NCI-H510A (cell line): ENCODE results near the gene HRH1.
"Not testable (repeated sequence)": the region's sequence is repeated elsewhere in the genome, so short reads cannot be mapped to it uniquely, and the experiment has no call there.

Source experiments
- DNase-seq: peaks from one replicate; lab custom pipeline; 2025; lab: John Stamatoyannopoulos, UW

HRH1 gene

DNA sequence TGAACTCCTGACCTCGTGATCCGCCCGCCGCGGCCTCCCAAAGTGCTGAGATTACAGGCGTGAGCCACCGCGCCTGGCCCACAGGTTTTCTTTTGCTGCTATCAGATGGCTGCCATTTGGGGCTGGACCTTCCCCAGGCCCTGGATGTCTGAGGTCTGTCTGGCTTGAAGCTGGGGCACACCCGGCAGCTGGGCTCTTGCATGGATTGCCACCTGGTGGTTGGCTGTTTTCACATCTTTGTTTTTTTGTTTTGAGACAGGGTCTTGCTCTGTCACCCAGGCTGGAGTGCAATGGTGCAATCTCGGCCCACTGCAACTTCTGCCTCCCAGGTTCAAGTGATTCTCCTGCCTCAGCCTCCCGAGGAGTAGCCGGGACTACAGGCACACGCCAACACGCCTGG is 51.6 kb downstream of the HRH1 start:
- not testable (repeated sequence) for DNase-seq

DNA sequence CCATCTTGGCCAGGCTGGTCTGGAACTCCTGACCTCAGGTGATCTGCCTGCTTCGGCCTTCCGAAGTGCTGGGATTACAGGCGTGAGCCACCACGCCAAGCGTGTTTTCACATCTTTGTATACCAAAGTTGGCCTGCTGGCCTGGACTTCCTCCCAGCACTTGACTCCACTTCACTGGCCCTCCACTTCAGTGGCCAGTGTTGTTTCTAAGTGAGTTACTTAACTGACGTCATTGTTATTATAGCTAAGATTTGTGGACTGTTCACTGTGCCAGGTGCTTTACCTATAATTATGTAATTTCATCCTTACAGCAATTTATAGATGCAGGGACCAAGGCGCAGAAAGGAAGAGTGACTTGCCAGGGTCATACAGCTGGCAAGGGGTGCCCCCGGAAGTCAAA is 52.0 kb downstream of the HRH1 start:
- DNase-seq, result no peak

DNA sequence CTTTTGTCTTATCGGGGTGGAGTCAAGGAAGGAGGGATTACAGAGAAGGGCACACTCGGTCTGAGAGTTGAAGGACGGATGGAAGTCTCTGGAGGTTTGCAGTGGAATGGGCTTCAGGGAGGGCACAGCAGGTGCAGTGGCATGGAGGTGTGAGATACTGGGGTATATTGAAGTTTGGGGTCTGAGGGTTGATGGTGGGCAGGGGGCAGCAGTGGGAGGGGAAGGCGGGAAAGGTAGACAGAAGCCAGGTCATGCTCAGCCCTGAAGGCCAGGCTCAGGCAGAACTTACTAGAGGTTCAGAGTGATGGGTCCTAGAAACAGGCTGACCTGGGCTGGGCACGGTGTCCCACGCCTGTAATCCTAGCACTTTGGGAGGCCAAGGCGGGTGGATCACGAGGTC is 52.7 kb downstream of the HRH1 start:
- DNase-seq, result no peak

DNA sequence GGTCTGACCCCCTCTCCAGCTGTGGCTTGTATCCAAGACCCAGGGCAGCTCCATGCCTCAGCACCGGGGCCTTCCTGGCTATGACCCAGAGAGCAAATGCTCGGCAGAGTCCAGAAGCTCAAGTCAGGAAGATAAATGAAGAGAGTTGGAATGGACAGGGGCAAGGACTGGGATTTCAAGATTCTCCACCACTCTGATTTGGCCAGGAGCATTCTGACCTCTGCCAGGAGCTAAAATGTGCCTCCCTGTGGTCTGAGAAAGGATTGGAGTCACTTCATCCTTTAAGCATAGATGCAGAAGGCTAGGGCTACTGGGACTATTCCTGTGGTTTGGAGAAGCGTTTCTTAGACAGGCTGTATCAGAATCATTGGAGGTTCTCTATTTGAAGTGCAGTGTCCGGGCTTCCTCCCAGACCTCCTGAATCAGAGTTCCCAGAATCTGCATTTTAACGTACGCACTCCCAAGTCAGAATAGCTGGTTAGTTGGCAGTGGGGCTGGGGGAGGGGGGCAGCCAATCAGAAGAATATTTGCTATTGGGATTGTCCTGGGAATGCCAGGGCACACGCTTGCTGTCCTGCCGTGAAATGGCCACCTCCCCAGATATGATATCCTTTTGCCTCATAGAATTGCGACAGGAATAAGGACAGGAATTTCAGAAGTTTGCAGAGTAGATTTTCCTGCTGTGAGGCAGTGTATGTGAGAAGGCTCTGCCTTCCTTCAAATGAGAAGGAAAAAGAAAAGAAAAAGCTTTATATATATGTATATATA is 57.4 kb downstream of the HRH1 start:
- no peak for DNase-seq

DNA sequence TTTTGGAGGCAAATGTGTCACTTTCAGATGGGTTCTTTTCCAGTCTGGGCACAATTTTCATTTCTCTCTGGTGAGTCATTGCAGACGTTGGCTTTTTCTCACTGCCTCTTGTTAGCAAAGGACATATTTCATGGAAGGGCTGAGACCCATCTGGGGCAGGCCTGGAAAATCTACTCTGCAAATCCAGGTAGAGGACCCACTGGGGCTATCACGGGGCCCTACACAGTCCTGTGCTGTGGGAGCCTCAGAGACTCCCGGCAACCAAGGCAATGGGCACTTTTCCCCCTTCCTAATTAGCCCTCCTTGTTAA is 58.0 kb downstream of the HRH1 start:
- DNase-seq, result no peak

DNA sequence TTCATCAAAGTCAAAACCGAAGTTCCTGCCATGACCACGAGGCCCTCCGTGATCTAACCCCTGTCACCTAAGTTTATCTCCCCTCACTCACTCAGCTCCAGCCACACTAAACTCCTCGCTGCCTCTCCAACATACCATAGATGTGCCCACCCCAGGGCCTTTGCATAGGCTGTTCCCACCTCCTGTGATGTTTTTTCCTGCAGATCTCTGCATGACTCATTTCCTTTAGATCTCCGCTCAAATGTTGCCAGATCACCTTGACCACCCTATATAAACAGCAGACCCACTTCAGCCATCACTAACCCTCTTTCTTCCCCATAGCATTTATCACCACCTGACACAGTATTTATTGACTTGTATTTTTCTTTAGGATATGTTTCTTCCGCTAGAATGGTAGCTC is 58.5 kb downstream of the HRH1 start:
- DNase-seq, result no peak

DNA sequence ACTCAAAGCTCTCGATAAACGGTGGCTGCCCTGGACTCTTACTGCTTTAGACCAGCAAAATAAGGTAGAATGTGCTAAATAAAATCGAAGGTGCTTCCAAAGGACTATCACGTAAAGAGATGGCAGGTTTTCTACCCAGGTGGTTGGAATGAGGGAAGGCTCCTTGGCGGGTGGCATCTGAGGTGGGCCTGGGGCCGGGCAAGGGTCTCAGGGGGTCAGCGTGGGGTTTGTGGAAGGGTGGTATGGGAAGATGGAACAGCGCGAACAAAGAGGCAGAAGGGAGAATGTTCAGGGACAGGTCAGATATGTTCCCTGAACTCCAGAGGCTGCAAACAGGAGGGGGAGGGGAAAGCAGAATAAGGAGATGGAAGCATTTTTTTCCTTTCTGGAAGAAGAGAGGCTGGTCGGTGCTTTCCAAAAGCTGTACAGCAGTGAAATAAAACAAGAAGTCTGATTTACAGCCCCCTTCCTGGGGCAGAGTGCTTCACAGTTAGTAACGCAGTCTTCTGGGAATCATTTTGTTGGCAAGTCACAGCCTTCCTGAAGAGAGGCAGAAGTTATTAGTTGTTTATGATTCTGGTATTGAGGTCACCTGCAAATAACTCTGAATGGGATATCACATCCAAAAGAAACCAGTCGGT is 59.6 kb downstream of the HRH1 start:
- DNase-seq, result no peak

DNA sequence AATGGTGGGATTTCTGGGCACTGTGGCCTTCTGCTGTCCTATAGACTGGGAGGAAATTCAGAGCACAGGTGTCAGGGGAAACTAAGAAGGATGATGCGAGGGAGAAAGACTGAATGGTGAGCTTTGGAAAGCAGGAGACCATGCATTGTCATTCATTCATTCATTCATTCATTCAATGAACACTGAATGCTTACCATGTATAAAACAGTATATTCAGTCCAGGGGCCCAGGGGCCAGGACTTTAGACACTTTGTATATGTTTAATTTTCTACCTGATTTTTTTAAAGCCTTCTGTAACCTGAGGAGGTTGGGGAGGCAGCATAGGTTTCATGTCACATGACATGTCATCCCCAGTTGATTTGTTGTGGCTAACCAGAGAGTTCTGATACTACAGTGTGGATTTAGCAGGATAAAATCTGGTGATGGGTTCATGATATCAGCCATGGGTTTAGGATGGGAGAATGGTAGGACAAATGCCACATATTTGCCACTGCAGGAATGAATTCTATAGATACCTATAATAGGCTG is 60.2 kb downstream of the HRH1 start:
- DNase-seq, result no peak

DNA sequence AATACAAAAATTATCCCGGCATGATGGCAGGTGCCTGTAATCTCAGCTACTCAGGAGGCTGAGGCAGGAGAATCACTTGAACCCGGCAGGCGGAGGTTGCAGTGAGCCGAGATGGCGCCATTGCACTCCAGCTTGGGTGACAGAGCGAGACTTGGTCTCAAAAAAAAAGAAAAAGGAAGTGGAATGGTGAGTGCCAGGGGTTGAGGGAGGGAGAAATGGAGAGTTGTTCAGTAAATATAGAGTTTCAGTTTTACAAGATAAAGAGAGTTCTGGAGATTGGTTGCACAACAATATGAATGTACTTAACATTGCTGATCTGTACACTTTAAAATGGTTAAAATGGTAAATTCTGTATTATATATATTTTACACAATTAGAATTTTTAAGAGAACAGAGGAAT is 63.1 kb downstream of the HRH1 start:
- DNase-seq, result not testable (repeated sequence)

DNA sequence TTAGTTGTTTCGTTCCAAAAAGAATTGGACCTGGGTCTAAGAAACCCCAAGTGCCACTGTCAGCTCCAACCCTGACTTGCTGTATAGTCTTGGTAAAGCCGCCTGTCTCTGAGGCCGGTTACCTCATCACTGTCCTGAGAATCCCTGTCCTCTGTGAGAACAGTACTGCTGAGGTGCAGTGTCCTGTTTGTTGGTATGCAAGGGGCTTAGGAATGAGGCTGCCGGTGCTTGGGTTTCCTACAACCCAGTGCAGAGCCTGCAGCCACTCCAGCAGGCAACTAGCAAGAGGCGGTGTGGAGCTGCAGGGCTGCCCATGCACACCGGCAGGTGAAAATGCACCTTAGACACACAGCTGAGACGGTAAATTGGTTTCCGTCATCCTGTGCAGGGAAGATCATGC is 65.9 kb downstream of the HRH1 start:
- no peak for DNase-seq

DNA sequence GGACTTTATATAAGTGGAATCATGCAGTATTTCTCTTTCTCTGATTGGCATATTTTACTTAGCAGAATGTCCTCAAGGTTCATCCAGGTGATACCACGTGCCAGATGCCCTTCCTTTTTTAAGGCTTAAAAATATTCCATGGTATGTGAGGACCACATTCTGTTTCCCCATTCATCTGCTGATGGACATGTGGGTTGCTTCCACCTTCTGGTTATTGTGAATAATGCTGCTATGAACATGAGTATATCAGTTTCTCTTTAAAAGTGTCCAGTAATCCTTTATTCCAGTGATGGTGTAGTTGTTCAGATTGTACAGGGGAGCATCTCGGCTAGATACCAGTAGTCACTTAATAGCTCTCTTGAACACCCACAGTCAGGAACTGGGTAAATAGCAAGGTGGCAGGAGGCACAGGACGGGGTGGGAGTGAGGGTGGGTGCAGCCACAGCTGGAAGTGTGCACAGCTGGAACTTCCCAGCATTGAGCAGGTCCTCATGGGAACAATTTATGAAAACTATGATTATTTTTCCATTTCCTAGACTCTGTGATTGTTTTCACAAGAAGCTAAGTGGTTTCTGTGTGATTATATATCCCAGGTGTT is 67.6 kb downstream of the HRH1 start:
- no peak for DNase-seq

DNA sequence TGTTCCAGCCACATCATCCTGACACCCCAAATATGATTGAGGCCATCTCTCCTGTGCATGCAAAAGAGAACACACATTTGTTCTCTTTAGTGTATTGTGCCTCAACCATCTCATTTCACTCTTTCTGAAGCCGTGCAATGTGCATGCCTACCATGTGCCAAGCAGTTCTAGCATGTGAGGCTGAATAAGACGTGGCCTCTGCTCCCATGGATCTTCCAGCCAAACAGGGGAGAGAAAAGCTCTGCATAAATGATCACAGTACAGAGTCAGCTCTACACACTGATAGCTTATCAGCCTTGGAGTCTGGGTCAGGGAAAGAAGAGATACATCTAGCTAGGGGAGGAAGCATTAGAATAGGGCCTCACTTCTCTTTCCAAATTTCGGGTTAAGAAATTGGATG is 69.7 kb downstream of the HRH1 start:
- no peak for DNase-seq

DNA sequence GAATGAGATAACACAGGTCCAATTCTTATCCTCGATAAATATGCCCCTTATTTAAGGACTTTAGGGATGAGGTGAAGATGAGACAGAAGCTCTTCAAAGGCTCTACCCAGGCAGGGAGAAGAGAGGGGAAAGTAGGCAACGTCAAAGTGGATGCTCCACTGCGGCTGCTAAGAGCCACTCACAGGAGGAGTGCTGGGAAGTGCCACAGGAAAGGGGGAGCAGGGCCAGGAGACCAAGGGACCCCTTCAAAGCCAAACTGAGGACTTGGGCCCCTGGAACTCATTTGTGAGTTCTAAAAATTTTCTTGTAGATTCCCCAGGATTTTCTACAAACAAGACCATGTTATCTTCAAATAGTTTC is 70.6 kb downstream of the HRH1 start:
- DNase-seq, result no peak

DNA sequence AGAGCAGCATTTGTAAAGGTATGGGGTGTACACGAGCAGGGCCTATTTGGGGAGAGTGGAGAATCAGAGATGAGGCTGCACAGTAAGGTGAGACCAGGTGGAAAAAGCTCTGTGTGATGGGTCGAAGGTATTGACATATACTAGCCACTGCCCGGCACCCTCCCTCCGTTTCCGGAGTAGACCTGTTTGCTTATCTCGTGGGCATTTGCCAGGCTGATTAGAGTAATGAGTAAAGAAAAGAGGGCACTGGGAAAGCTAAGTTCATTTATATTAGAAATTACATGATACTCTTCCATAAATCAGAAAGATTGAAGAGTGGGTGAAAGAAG is 71.7 kb downstream of the HRH1 start:
- no peak for DNase-seq

DNA sequence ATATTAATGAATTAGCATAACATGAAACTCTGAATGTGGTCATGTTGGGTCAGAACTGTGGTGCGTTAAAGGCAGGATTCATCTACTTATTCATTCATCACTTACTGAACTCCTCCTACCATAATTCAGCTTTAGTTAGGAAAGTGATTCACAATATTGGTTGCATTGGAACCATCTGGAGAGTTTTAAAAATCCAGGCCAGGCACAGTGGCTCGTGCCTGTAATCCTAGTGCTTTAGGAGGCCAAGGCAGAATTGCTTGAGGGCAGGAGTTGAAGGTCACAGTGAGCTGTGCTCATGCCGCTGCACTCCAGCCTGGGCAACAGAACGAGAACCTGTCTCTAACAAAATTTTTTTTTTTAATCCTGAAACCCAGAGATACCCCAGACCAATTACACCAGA is 73.7 kb downstream of the HRH1 start:
- no peak for DNase-seq

DNA sequence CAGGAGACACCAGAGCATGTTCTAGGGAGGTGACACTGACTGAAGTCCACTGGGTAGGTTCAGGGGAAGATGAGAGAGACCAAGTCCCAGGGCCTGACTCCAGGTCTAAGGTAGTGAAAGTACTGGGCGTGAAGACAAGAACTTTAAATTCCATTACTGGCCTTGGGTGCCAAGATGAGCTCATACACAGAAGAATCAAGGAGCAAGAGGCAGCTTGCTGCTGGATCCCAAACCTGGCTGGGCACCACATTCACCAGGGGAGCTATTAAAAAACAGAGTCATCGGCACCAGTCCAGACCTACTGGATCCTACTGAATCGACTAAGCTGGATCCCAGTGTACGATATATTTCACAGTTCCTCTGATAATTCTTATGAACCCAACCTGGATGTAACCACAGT is 75.8 kb downstream of the HRH1 start:
- DNase-seq, result no peak

DNA sequence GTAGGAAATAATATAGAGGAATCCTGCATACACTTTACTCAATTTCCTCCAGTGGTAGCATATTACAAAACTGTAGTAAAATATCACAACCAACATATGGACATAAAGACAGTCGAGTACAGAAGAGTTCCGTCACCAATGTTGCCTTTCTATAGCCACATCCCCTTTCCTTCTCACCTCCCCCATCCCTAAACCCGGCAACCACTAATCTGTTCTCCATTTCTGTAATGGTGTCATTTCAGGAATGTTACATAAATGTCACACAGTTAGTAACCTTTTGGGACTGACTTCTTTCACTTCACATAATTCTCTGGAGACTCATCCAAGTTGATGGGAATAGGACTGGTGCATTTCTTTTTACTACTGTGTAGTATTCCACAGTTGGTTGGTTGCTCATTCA is 76.5 kb downstream of the HRH1 start:
- DNase-seq, result no peak

DNA sequence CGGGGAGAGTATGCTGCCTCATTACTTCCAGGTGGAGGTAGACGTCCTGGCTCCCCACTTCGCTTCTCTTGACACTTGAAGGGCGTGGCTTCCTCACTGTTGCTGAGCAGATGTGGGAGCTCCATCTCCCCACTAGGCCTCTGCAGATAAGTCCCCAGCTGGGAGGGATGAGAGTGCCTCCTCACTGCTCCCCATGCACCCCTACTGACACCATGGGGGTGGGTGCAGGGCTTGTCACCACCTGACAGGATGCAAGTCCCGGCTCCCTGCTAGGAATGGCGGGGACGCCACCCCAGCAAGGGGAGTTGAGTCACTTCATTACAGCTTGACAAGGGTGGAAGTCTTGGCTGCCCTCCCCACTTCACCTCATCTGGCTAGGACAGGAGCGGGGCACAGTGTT is 81.1 kb downstream of the HRH1 start:
- DNase-seq, result no peak

DNA sequence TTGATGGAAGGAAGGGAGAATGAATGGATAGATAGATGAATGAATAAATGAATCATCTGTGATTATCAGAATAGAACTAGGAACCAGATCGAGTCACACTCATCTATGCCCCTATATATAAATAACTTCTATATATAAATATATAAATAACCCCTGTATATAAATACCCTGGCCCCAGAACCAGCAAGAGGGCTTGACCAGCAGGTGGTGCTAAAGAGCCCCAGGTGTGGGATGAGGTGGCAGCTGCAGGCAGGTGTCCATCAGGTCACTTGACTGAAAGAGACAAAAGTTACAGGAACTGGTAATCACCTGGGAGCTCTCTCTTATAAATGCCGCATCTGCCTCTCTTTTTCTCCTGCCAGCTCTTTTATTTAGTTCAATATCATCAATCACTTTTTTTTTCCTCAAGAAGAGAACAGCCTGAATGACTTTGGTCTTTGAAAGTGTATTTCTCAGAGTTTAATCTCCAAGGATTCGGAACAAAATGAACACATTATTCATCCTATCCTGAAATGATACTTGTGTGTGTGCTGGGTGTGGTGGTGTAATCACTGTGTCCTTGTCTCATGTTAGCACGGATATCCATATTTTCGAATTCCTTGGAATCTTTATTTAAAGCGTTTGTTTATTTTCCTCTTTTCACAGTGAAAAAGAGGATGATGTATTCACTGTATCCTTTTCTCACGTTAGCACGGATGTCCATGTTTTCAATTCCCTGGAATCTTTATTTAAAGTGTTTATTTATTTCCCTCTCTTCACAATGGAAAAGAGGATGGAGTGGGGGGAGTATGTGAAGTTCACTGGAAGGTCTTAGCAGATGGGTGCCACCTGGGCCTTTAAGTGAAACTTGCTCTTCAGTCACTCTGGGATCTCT is 82.5 kb downstream of the HRH1 start:
- peak; percentile 45 for DNase-seq

DNA sequence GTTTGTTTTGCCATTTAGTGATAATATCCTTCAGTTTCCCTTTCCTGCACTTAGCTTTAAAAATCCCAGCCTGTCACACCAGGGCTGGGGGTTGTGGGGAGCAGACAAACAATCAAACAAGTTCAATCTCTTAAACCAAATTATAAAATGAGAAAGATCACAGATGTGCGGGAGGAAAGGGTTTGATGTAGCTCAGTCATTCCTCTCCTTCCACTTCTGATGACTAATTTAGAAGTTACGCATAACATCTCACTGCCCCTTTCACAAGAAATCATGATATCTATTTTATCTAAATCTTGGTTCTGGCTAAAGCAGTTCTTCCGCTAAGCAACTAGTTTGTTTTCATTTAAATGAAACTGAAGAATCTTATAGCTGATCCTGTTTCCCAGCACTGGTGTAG is 83.8 kb downstream of the HRH1 start:
- no peak for DNase-seq

DNA sequence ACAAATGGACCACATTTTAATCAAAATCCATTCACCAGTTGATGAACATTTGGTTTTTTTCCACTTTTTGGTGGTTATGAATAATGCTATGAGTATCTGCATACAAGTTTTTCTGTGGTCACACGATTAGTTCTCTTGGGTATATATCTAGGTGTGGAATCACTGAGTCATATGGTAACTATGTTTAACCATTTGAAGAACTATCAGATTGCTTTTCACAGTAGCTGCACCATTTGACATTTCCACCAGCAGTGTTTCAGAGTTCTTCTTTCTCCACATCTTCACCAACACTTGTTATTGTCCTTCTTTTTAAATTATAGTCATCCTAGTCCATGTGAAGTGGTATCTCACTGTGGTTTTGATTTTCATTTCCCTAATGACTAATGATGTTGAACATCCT is 84.6 kb downstream of the HRH1 start:
- no peak for DNase-seq

DNA sequence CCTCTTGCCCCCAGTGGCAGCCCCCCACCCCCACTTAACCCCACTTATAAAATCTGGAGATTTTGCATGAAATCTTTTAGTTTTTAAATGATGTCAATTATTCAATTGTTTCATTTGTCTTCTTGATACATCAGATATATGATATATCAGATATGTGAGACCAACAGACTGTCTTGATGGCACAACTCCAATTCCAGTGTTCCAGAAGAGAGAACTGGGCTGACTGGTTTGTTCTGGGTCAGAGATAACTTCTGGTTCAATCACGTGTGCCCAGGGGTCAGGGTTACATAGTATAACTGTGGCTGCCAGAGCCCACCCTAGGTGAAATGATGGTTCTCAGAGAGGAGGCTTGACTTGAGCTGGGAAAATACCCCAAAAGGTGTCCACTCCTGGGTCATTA is 85.5 kb downstream of the HRH1 start:
- DNase-seq, result no peak

DNA sequence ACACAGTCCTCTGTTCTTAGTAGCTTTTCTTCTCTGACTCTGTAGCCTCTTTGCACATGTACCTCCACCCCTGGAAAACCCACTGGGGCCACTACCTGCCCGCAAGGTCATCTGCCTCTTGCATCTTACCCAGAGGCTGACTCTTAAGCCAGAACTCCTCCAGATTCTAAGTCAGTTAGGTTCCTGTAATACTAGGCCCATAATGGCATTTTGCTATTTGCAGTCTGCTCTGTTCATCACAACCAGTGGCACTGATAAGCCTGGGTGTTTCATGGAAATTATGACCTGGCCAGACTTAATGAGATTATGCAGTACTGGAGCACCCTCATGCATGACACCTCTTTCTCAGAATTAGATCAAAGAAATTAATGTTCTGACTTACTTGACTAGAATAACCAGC is 86.2 kb downstream of the HRH1 start:
- DNase-seq, result no peak
